ENCODE measurements around the gene NDEL1.

NDEL1 gene

DNA sequence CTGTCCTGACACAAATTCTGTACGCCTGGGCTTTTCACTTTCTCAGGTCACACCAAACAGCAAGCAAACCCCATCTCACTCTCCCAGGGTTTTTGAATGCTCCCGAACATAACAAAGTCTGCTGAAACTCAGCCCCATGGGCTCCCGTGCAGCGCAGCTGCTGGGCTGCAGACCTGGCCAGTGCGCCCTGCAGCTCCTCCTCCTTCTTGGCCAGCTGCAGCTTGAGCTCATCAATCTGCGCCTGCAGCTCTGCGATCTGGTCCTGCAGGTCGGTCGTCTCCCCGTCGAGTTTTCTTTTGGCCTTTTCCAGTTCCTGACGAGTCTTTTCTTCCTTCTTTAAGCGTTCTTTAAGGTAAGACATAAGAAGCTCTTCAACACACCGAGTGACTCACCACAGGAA is 70.5 kb downstream of the NDEL1 start:
- DNase-seq: no peak

DNA sequence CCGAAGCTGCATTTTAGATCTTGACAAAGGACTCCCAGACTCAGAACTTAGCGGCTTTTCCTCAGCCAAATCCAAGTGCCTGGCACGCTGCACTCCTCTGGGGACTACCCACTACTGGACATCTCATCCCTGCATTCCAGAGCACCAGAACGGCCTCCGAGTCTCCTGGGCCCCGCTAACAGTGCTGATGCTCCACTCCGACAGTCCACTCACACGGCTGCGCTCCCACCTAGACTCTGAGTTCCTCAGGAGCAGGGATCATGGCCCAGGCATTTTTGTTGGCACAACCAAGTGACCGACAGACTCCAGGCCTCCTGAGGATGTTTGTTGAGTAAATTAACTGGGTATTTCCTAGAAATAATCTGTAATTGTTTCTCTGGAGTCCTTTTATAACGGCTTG is 79.1 kb downstream of the NDEL1 start:
- no peak for DNase-seq

All from RPMI8226 (cell line).